HG02571 (cell line): Measurements from ENCODE around the gene MARVELD3.
"Not testable (repeated sequence)": the region's sequence is repeated elsewhere in the genome, so short reads cannot be mapped to it uniquely, and the experiment has no call there.

Source experiments
- ATAC-seq: cut with Tn5 transposase; IDR thresholded peaks from one replicate; pipeline ENCODE4 v1.9.1; 2021; ENCODE audit warnings: mild to moderate bottlenecking, moderate library complexity; ENCODE audit not compliant: unreplicated experiment

Gene MARVELD3

GRCh38 chr16:71626018-71626857, at the start of gene MARVELD3:
MARVELD3 (plus strand) TSS chr16:71626184; CDS start chr16:71626230, 46 bp downstream.
- no peak for ATAC-seq

DNA sequence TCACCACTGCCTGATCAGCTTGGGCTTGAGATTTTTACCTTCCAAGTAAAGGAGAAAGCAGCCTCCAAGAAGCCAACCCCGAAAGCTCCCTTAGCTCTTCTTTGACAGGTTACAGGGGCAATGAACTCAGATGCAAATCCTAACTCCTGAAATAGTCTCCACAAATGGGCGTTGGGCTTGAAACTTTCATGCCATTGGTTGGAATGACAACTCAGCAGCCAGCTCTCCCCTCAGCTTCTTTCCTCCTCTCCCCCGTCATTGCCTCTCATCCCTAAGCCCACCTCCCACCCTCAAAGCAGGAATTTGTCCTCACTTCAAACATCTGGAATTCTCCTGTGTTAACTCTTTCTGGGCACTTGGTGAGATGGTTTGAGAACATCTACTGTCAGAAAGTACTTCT, 49.0 kb upstream of the MARVELD3 start, which contains the start of gene TAT:
Gene TAT, minus strand, starts transcription at position 122 of the 400 bp plus-strand sequence. CDS start 677 bp downstream, outside the sequence.
- no peak for ATAC-seq

GRCh38 chr16:71582553-71582848, 43.5 kb upstream of the MARVELD3 start:
- ATAC-seq: not testable (repeated sequence)

- no peak for ATAC-seq
Observed at GRCh38 chr16:71584543-71585317, 41.3 kb upstream of the MARVELD3 start.

DNA sequence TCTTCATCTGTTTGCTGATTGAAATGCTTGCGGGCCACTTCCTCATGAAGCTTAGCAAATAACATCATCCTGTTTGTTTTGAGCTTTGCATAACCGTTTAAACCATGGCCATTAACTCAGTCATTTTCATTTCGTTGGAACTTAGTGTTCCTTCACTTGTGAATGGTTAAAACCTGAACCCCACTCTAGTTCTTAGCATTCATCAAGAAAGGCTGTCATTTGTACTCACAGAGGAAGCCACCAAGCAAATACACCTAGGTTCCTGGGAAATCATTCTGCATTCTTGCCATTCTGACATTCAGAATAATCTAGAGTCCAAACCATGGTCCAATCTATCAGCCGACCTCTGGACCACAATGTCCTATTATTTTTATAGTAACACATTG, 40.7 kb upstream of the MARVELD3 start:
- ATAC-seq: no peak

DNA sequence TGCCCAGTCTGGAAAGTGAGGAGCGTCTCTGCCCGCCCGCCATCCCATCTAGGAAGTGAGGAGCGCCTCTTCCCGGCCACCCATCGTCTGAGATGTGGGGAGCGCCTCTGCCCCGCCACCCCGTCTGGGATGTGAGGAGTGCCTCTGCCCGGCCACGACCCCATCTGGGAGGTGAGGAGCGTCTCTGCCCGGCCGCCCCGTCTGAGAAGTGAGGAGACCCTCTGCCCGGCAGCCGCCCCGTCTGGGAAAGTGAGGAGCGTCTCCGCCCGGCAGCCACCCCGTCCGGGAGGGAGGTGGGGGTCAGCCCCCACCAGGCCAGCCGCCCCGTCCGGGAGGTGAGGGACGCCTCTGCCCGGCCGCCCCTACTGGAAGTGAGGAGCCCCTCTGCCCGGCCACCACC, 36.6 kb upstream of the MARVELD3 start:
- not testable (repeated sequence) for ATAC-seq

GRCh38 chr16:71590071-71590470, 35.9 kb upstream of the MARVELD3 start:
- ATAC-seq: not testable (repeated sequence)

DNA sequence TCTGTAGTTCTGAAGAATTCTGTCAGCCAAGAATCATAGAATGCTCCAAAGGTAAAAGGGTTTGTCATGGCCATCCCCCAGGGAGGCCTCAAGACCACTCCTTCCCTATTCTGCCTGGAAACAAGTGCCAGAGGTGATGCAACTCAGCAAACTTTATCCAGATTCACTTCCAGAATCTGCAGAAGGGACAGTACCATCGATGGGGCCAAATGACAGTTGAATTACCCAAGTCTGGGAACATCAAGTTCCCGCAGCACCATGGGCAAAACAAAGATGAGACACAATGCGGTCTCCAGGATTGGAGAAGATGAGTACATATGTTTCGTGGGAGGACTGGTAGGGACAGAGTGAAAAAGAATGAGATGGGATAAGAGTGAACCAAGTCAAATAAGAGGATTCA, 35.4 kb upstream of the MARVELD3 start:
- no peak for ATAC-seq

DNA sequence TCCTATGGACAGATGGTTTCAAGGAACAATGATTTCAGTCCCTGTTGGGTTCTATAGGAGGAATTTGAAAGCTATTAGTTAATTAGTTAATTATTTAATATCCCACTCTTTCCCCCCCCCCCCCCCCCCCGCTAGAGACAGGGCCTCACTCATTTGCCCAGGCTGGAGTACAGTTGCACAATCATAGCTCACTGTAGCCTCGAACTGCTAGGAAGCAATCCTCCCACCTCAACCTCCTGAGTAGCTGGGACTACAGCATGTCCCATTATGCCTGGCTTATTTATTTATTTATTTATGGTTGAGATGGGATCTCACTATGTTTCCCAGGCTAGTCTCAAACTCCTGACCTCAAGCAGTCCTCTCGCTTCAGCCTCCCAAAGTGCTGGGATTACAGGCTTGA, 34.1 kb upstream of the MARVELD3 start:
- no peak for ATAC-seq

DNA sequence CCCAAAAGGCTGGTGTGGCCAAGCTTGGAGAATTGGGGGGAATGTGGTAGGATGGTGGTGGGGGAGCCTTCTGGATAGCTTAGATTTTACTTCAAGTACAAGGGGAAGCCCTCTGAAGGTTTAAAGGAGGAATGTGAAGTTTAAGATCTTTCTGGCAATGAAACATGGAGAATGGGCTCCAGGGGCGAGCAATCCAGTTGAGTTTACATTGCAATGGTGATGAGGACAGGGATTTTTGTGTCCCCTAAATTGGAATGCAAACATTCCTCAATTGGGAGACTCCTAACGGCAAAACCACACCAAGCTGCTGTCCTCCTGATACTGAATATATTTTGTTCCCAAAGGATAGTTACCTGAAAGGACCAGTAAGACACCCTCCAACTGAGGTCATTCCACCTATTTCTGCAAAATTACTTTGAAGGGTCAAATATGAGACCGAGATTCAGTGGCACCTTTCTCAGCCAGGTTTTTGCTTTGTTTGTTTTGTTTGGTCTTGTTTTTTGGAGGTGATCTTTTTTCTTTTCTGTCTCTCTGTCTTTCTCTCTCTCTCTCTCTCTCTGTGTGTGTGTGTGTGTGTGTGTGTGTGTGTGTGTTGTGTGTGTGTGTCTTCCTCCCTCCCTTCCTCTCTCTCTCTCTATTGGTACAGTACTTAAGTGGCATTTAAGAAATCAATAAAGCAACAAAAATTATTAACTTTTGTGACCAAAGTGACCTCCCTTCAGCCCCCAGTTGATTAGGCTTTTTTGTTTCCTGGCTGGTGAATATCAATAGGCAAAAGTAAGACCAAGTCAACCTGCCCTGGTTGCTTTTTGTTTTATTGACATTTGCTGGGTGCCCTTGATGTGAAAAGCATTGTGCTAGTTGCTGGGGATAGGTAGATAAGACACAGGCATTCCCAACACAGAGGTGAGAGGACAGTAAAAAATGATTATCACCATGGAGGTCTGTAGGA, 32.7 kb upstream of the MARVELD3 start:
- no peak for ATAC-seq

- ATAC-seq: no peak
Observed at GRCh38 chr16:71594000-71594646, 31.9 kb upstream of the MARVELD3 start.

DNA sequence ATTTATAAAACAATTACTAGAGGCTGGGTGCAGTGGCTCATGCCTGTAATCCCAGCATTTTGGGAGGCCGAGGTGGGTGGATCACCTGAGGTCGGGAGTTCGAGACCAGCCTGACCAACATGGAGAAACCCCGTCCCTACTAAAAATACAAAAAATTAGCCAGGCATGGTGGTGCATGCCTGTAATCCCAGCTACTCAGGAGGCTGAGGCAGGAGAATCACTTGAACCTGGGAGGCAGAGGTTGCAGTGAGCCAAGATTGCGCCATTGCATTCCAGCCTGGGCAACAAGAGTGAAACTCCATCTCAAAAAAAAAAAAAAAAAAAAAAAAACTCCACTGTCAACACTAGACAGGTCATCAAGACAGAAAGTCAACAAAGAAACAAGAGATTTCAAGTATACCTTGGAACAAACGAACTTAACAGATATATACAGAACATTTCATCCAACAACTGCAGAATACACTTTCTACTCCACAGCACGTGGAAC, 30.6 kb upstream of the MARVELD3 start:
- not testable (repeated sequence) for ATAC-seq

DNA sequence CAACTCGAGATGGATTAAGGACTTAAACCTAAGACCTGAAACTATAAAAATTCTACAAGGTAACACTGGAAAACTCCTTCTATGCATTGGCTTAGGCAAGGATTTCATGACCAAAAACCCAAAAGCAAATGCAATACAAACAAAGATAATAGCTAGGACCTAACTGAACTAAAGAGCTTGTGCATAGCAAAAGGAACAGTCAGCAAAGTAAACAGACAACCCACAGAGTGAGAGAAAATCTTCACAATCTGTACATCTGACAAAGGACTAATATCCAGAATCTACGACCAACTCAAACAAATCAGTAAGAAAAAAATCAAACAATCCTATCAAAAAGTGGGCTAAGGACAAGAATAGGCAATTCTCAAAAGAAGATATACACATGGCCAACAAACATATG, 27.6 kb upstream of the MARVELD3 start:
- not testable (repeated sequence) for ATAC-seq

GRCh38 chr16:71600822-71601221, 25.2 kb upstream of the MARVELD3 start:
- ATAC-seq: no peak

- ATAC-seq: no peak
Observed at GRCh38 chr16:71609066-71609465, 16.9 kb upstream of the MARVELD3 start.

GRCh38 chr16:71610447-71610846, 15.5 kb upstream of the MARVELD3 start:
- ATAC-seq: no peak

GRCh38 chr16:71610936-71611871, 14.8 kb upstream of the MARVELD3 start:
- ATAC-seq: no peak

DNA sequence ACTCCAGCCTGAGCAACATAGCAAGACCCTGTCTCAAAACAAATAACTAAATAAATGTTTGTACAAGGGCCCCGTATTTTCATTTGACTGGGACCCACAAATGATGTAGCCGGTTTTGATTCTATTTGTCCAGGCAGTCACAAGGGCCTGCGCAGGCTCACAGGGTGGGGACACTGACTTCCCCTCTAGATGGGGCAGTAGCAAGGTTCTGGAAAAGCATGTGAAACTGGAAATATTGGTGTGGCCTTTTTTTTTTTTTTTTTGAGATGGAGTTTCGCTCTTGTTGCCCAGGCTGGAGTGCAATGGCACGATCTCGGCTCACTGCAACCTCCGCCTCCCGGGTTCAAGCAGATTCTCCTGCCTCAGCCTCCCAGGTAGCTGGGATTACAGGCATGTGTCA, 11.0 kb upstream of the MARVELD3 start:
- not testable (repeated sequence) for ATAC-seq

DNA sequence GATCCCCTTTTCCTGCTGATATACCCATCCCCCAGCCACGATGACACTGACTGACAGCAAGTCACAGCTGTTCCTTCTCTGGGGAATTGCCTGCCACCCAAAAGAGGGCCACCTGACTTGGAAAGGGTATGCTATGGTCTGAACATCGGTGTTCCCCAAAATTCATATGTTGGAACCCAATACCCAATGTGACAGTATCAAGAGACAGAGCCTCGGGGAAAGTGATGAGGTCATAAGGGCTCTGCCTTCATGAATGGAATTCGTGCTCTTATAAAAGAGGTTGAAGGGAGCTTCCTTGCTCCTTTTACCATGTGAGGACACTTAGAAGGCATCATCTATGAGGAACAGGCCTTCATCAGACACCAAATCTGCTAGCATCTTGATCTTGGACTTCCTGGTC, 7.6 kb upstream of the MARVELD3 start:
- ATAC-seq: no peak
